Activated CD4-positive, alpha-beta memory T cell treated with anti-CD3 and anti-CD28 coated beads, Interleukin-2, amount 10 ng/mL, durations not matched to agents 7 days and 5 days (primary cell): Measurements from ENCODE around the gene RPA3. TPM values are rescaled to one million over a fixed set of nuclear protein-coding genes. Genes with fewer than 3 reads are reported as not detected.

Experiments
- CTCF ChIA-PET: fragments of 350-600 bp; sonication (Branson Sonifier 250); formaldehyde crosslinking; loops from one replicate; lab custom pipeline; 2021; ENCODE audit warnings: antibody characterized with exemption, inconsistent platforms; lab: Charles Lee
- POLR2A ChIA-PET: fragments of 350-600 bp; sonication (Branson Sonifier 250); formaldehyde crosslinking; loops from one replicate; lab custom pipeline; 2021; ENCODE audit warnings: antibody characterized with exemption; lab: Charles Lee
- DNase-seq: peaks from one replicate; pipeline ENCODE4 v3.0.0-alpha.2; 2020
- H3K27ac Mint-ChIP-seq: one replicate; pipeline ENCODE4 v1.8.0; 2021; ENCODE audit warnings: mild to moderate bottlenecking, mixed read lengths
- H3K27me3 Mint-ChIP-seq: one replicate; pipeline ENCODE4 v1.8.0; 2021; ENCODE audit warnings: mixed read lengths
- H3K36me3 Mint-ChIP-seq: one replicate; pipeline ENCODE4 v1.8.0; 2021; ENCODE audit warnings: low read depth, mixed read lengths
- H3K4me1 Mint-ChIP-seq: one replicate; pipeline ENCODE4 v1.8.0; 2021; ENCODE audit warnings: mixed read lengths
- H3K4me3 Mint-ChIP-seq: one replicate; pipeline ENCODE4 v1.8.0; 2021; ENCODE audit warnings: mild to moderate bottlenecking, mixed read lengths
- H3K9me3 Mint-ChIP-seq: one replicate; pipeline ENCODE4 v1.8.0; 2021; ENCODE audit warnings: mixed read lengths
- total RNA-seq, 2 experiments: library from RNA; stranded (reverse); gene quantifications; one replicate each; pipeline ENCODE4 v1.2.3, GENCODE V29; 2021

The RPA3 gene
- total RNA-seq, 2 experiments from 2014 or later, result 118 to 120 TPM

GRCh38 chr7:7639847-7640220 is 78.6 kb downstream of the RPA3 start:
- Mint-ChIP-seq H3K4me1 (peaks cover 36% of the 10 kb centered on the region), H3K27ac (peak overlapping the region; percentile 90), H3K4me3 (peak overlapping the region; percentile 90), H3K27me3 (no peaks in the 10 kb centered on the region), H3K36me3 (peaks cover 39% of the 10 kb centered on the region), H3K9me3 (no peaks in the 10 kb centered on the region)
- CTCF ChIA-PET, result interaction anchor here (1.5 kb wide), 1 partner anchor 687 kb away, joined by 3 read pairs; no protein-coding TSS in a partner anchor
- POLR2A ChIA-PET, result interaction anchor here (1.0 to 4.1 kb wide), 29 partner anchors 30 to 621 kb away, joined by 3 to 61 read pairs (median 5); partner anchors contain the start of genes C1GALT1, GLCCI1 and MIOS
- peak; percentile 54 for DNase-seq

GRCh38 chr7:7639421-7639820 is 79.0 kb downstream of the RPA3 start:
- no peak for DNase-seq
- H3K27me3 Mint-ChIP-seq, result no peaks in the 10 kb centered on the region
- peaks cover 35% of the 10 kb centered on the region for H3K4me1 Mint-ChIP-seq
- CTCF ChIA-PET, result interaction anchor here (1.2 kb wide), 1 partner anchor 42 kb away, joined by 3 read pairs; no protein-coding TSS in a partner anchor
- POLR2A ChIA-PET, result interaction anchor here (1.1 to 4.1 kb wide), 18 partner anchors 29 to 536 kb away, joined by 3 to 61 read pairs (median 6); partner anchors contain the start of genes C1GALT1, GLCCI1 and MIOS
- no peaks in the 10 kb centered on the region for H3K9me3 Mint-ChIP-seq
- peak overlapping the region; percentile 90 for H3K4me3 Mint-ChIP-seq
- H3K36me3 Mint-ChIP-seq, result peaks cover 36% of the 10 kb centered on the region
- peak overlapping the region; percentile 90 for H3K27ac Mint-ChIP-seq

GRCh38 chr7:7630626-7631329 is 87.6 kb downstream of the RPA3 start:
- H3K4me1 Mint-ChIP-seq, result no peaks in the 10 kb centered on the region
- no peak overlapping the region for H3K4me3 Mint-ChIP-seq
- CTCF ChIA-PET, result no interaction called here
- H3K36me3 Mint-ChIP-seq, result peaks cover 9% of the 10 kb centered on the region
- H3K27me3 Mint-ChIP-seq, result peaks cover 2% of the 10 kb centered on the region
- no peak for DNase-seq
- no peak overlapping the region for H3K27ac Mint-ChIP-seq
- POLR2A ChIA-PET, result interaction anchor here (0.6 kb wide), 1 partner anchor 448 kb away, joined by 3 read pairs; no protein-coding TSS in a partner anchor
- peaks cover 20% of the 10 kb centered on the region for H3K9me3 Mint-ChIP-seq

- ChIA-PET CTCF (no interaction called here), POLR2A (no interaction called here)
- H3K4me3 Mint-ChIP-seq, result no peak overlapping the region
- no peak for DNase-seq
- H3K4me1 Mint-ChIP-seq, result no peaks in the 10 kb centered on the region
- H3K36me3 Mint-ChIP-seq, result peaks cover 6% of the 10 kb centered on the region
- peaks cover 5% of the 10 kb centered on the region for H3K27me3 Mint-ChIP-seq
- no peak overlapping the region for H3K27ac Mint-ChIP-seq
- peaks cover 21% of the 10 kb centered on the region for H3K9me3 Mint-ChIP-seq
These were observed 89.9 kb downstream of the RPA3 start for GRCh38 chr7:7628476-7628875.

GRCh38 chr7:7620644-7621210 is 97.7 kb downstream of the RPA3 start:
- no peak overlapping the region for H3K27ac Mint-ChIP-seq
- no peaks in the 10 kb centered on the region for H3K36me3 Mint-ChIP-seq
- DNase-seq, result no peak
- H3K9me3 Mint-ChIP-seq, result peaks cover under 1% of the 10 kb centered on the region
- CTCF ChIA-PET, result no interaction called here
- POLR2A ChIA-PET, result no interaction called here
- H3K4me3 Mint-ChIP-seq, result no peak overlapping the region
- peaks cover 2% of the 10 kb centered on the region for H3K27me3 Mint-ChIP-seq
- peaks cover 2% of the 10 kb centered on the region for H3K4me1 Mint-ChIP-seq

GRCh38 chr7:7620236-7620635 is 98.2 kb downstream of the RPA3 start:
- no peaks in the 10 kb centered on the region for H3K36me3 Mint-ChIP-seq
- DNase-seq, result no peak
- no peak overlapping the region for H3K27ac Mint-ChIP-seq
- no peaks in the 10 kb centered on the region for H3K9me3 Mint-ChIP-seq
- H3K27me3 Mint-ChIP-seq, result peaks cover 2% of the 10 kb centered on the region
- H3K4me3 Mint-ChIP-seq, result no peak overlapping the region
- ChIA-PET CTCF (interaction anchor here (0.5 kb wide), 1 partner anchor 493 kb away, joined by 3 read pairs; no protein-coding TSS in a partner anchor), POLR2A (no interaction called here)
- H3K4me1 Mint-ChIP-seq, result peaks cover 2% of the 10 kb centered on the region

GRCh38 chr7:7618410-7618809 is 100.0 kb downstream of the RPA3 start:
- H3K27me3 Mint-ChIP-seq, result no peaks in the 10 kb centered on the region
- CTCF ChIA-PET, result no interaction called here
- POLR2A ChIA-PET, result no interaction called here
- peaks cover 2% of the 10 kb centered on the region for H3K4me1 Mint-ChIP-seq
- H3K36me3 Mint-ChIP-seq, result no peaks in the 10 kb centered on the region
- no peak for DNase-seq
- no peaks in the 10 kb centered on the region for H3K9me3 Mint-ChIP-seq
- no peak overlapping the region for H3K27ac Mint-ChIP-seq
- H3K4me3 Mint-ChIP-seq, result no peak overlapping the region

GRCh38 chr7:7617550-7617949 is 100.9 kb downstream of the RPA3 start:
- H3K9me3 Mint-ChIP-seq, result no peaks in the 10 kb centered on the region
- no peak for DNase-seq
- ChIA-PET POLR2A (no interaction called here), CTCF (no interaction called here)
- peaks cover 2% of the 10 kb centered on the region for H3K4me1 Mint-ChIP-seq
- H3K27me3 Mint-ChIP-seq, result no peaks in the 10 kb centered on the region
- no peaks in the 10 kb centered on the region for H3K36me3 Mint-ChIP-seq
- no peak overlapping the region for H3K27ac Mint-ChIP-seq
- H3K4me3 Mint-ChIP-seq, result no peak overlapping the region

- Mint-ChIP-seq H3K27me3 (no peaks in the 10 kb centered on the region), H3K4me3 (no peak overlapping the region), H3K9me3 (no peaks in the 10 kb centered on the region), H3K4me1 (peaks cover 2% of the 10 kb centered on the region), H3K27ac (no peak overlapping the region), H3K36me3 (no peaks in the 10 kb centered on the region)
- CTCF ChIA-PET, result no interaction called here
- POLR2A ChIA-PET, result interaction anchor here (1.1 kb wide), 1 partner anchor 608 kb away, joined by 3 read pairs; no protein-coding TSS in a partner anchor
- no peak for DNase-seq
These were observed 104.2 kb downstream of the RPA3 start for GRCh38 chr7:7614018-7614741.

GRCh38 chr7:7613210-7613609 is 105.2 kb downstream of the RPA3 start:
- DNase-seq, result no peak
- H3K27ac Mint-ChIP-seq, result no peak overlapping the region
- no peaks in the 10 kb centered on the region for H3K27me3 Mint-ChIP-seq
- no peaks in the 10 kb centered on the region for H3K36me3 Mint-ChIP-seq
- no peak overlapping the region for H3K4me3 Mint-ChIP-seq
- H3K9me3 Mint-ChIP-seq, result no peaks in the 10 kb centered on the region
- ChIA-PET CTCF (interaction anchor here (0.8 kb wide), 1 partner anchor 17 kb away, joined by 3 read pairs; no protein-coding TSS in a partner anchor), POLR2A (no interaction called here)
- peaks cover 2% of the 10 kb centered on the region for H3K4me1 Mint-ChIP-seq

GRCh38 chr7:7612519-7612918 is 105.9 kb downstream of the RPA3 start:
- no peak for DNase-seq
- Mint-ChIP-seq H3K27me3 (no peaks in the 10 kb centered on the region), H3K36me3 (peaks cover 4% of the 10 kb centered on the region), H3K4me3 (no peak overlapping the region), H3K4me1 (peaks cover under 1% of the 10 kb centered on the region), H3K27ac (no peak overlapping the region), H3K9me3 (no peaks in the 10 kb centered on the region)
- ChIA-PET POLR2A (no interaction called here), CTCF (no interaction called here)

GRCh38 chr7:7609330-7609729 is 109.1 kb downstream of the RPA3 start:
- peaks cover 4% of the 10 kb centered on the region for H3K36me3 Mint-ChIP-seq

GRCh38 chr7:7607010-7607409 is 111.4 kb downstream of the RPA3 start:
- H3K4me3 Mint-ChIP-seq, result no peak overlapping the region
- H3K36me3 Mint-ChIP-seq, result peaks cover 4% of the 10 kb centered on the region
- no peaks in the 10 kb centered on the region for H3K4me1 Mint-ChIP-seq
- H3K9me3 Mint-ChIP-seq, result no peaks in the 10 kb centered on the region
- POLR2A ChIA-PET, result no interaction called here
- H3K27ac Mint-ChIP-seq, result no peak overlapping the region
- DNase-seq, result no peak
- H3K27me3 Mint-ChIP-seq, result no peaks in the 10 kb centered on the region
- CTCF ChIA-PET, result no interaction called here

More at GRCh38 chr7:7609330-7609729, 109.1 kb downstream of the RPA3 start:
- no peak overlapping the region for H3K27ac Mint-ChIP-seq
- no peaks in the 10 kb centered on the region for H3K4me1 Mint-ChIP-seq
- POLR2A ChIA-PET, result interaction anchor here (2.1 kb wide), 1 partner anchor 31 kb away, joined by 6 read pairs; the partner anchor contains the start of gene UMAD1
- CTCF ChIA-PET, result no interaction called here
- DNase-seq, result no peak
- no peaks in the 10 kb centered on the region for H3K9me3 Mint-ChIP-seq
- H3K4me3 Mint-ChIP-seq, result no peak overlapping the region
- H3K27me3 Mint-ChIP-seq, result no peaks in the 10 kb centered on the region
